ENCODE results near the gene SKIL. TPM values are rescaled to one million over a fixed set of nuclear protein-coding genes. Genes with fewer than 3 reads are reported as not detected.

The SKIL gene
- polyA plus RNA-seq, 3 donors: 37.6 to 48.4 (median 45.8) TPM

DNA sequence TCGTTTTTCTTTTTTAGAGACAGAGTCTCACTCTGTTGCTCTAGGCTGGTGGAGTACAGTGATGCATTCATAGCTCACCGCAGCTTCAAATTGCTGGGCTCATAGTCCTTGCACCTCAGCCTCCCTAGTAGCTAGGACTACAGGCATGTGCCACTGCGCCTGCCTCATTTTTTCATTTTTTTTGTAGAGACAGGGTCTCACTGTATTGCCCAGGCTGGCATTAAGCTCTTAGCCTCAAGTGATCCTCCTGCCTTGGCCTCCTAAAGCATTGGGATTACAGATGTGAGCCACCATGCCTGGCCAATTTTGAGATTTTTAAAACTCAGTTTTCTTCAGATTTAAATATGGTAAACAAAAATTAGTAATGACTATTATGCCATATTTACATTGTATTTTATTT, 29.0 kb downstream of the SKIL start:
- no peak for DNase-seq (ENCODE audit: low read depth in 3 of 3, low spot score in 2 of 3)

DNA sequence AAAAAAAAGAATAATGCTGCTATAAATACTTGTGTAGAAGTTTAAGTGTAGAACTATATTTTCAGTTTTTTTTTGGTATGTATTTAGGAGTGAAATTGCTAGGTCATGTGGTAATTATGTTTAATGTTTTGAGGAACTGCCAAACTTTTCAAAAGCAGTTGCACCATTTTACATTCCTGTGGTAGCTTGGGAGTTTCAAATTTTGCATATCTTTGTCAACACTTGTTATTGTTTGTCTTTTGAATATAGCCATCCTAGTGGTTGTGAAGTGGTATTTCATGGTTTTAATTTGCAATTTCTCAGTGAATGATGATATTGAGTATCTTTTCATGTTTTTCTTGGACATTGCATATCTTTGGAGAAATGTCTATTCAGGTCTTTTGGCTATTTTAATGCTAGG, 30.4 kb downstream of the SKIL start:
- no peak for DNase-seq (ENCODE audit: low read depth in 3 of 3, low spot score in 2 of 3)

DNA sequence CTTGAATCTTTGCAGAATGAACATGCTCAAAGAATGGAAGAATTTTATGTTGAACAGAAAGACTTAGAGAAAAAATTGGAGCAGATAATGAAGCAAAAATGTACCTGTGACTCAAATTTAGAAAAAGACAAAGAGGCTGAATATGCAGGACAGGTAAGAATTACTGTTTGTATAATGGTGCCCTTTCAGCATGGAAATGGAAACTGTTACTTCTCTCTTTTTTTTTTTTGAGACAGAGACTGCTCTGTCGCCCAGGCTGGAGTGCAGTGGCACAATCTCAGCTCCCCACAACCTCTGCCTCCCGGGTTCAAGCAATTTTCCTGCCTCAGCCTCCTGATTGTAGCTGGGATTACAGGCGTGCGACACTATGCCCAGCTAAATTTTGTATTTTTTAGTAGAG, 33.6 kb downstream of the SKIL start:
- DNase-seq (ENCODE audit: low read depth in 3 of 3, low spot score in 2 of 3): no peak

DNA sequence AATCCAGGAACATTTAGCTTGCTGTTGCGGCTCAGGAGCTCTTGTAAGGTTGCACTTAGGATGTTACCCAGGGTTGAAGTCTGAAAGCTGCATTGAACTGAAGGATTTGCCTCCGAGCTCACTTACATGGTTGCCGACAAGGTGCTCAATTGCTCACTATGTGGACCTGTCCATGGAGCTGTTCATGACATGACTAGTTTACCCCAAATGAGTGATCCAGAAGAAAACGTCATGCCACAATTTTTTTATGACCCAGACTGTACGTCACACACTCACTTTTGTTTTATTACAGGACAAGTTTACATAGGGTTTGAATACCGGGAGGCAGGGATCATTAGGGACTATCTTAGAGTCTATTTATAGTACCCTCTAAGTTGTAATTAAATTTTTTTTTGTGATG, 40.2 kb downstream of the SKIL start:
- no peak for DNase-seq (ENCODE audit: low read depth in 3 of 3, low spot score in 2 of 3)

DNA sequence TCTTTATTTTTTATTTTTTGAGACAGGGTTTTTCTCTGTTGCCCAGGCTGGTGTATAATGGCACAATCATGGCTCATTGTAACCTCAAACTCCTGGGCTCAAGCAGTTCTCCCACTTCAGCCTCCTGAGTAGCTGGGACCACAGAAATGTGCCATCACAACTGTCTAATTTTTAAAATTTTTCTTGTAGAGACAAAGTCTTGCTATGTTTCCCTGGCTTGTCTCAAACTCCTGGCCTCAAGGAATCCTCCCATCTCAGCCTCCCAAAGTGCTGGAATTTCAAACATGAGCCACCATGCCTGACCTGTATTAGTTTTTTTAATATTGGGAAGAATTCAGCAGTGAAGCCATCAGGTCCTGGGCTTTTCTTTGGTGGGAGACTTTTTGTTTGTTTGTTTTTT, 47.6 kb downstream of the SKIL start:
- DNase-seq (ENCODE audit: low read depth in 3 of 3, low spot score in 2 of 3): no peak

DNA sequence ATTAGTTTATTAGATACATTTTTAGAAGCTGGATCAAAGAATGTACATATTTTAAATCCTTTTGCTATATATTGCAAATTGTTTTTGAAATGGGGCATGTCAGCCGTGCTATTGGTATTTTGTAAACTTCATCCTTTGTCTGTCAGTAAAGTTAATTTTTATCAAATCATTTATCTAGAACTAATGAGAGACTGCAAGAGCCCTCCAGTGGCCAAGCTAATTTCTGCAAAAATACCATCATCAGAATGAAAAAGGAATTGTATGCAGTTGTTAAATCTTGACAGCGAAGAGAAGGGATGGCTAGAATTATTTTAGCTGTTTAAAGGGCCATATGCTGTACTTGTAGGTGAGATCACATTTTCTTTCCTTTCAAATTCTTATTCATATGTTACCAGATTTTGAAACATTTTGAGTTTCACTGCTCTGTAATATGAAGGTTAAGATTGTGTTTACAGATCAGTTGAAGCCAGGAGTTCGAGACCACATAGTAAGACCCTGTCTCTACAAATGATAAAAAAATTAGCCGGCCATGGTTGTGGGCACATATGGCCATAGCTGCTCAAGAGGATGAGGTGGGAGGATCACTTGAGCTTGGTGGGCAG, 53.0 kb downstream of the SKIL start:
- DNase-seq (ENCODE audit: low read depth in 3 of 3, low spot score in 2 of 3): no peak

DNA sequence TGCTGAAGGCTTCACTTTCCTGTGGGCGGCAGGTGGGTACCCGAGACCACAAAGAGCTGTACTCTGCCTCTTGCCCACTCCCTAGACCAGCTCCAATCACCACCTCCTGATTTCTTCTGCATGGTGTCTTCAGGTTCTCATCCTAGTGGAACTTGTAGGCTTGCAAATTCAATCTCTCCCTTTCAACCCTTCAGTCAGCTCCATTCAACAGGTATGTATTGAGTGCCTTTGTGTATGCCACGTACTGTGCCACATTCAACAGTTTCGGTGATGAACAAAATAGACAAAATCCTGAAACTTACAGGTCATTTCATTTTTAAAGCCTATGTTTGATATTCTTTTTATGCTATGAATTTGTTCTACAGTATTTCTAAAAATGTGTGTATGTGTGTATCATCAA, 55.8 kb downstream of the SKIL start:
- no peak for DNase-seq (ENCODE audit: low read depth in 3 of 3, low spot score in 2 of 3)

DNA sequence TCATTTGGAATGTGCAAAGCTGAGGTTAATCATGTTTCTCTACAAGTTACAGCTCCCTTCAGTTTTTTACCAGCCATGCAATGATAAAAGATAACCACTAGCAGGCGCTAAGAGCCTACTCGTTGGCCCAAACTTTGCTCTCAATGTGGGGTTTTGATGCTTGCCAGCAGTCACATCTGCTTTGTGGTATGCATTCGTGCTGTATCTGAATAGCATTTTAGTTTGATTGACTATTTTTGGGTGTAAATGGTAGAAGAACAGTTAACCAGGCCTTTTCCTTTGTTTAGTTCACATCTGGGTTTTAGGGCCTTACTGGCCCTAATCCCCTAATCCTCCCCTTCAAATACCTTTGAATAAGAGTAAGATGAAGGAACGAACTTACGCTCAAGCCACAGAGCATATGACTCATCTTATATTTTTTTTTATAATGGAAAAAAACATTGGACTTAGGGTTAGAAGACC, 56.7 kb downstream of the SKIL start:
- DNase-seq (ENCODE audit: low read depth in 3 of 3, low spot score in 2 of 3): peak in 1 of 3 donors; percentile 60

DNA sequence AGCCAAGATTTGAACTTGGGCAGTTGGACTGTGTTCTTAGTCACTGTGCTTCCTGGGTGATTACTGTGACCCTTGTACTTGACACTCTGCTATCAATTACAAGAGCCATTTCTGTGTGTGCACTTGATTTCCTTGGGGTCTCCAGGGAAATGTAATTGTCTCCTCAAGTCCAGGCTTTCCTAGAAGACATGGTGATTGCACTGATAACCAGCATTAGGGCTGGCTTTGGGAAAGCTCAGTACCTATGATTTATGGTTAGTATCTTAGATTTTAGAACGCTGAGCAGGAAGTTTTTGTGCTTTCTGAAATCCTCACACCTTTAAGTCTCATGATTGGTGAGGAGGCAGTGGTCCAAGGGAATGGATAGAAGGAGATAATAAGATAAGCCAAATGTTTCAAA, 59.6 kb downstream of the SKIL start:
- no peak for DNase-seq (ENCODE audit: low read depth in 3 of 3, low spot score in 2 of 3)

DNA sequence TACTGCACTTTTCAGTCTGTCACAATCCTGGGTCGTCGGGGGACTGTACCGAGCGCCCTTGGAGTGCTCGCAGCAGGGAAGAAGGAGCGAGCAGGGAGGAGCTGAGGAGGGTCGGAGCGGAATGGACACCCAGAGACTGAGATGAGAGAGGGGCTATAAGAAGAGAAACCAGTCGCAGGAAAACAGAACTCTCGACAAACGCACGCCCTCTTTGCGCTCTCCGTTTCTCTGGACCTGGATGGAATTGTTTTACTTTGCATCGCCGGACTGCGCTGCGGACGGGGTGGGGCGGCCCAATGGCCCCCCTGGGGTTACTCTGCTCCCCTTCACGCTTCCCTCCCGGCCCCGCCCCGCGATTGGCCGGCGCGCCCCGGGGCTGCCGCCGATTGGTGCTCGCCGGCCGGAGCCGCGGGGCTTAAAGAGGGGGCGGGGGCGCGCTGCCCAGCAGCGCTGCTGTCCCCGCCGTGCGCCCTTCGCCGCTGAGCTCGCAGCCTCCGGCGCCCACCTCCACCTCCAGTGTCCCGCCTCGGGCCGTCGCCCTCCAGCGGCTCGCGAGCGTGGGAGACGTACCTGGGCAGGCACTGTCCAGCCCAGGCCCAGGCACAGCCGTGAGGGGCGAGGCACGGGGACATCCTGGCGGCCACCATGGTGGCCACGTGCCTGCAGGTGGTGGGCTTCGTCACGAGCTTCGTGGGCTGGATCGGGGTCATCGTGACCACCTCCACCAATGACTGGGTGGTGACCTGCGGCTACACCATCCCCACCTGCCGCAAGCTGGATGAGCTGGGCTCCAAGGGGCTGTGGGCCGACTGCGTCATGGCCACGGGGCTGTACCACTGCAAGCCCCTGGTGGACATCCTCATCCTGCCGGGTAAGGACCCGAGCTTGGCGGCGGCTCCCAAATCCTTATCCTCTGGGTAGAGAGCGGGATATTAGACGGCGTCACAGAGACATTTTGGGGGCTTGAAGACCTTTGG, 61.2 kb downstream of the SKIL start, which contains the start of gene CLDN11:
TSS of gene CLDN11 (plus strand) at position 447 of the 977 bp plus-strand sequence. CDS start at position 646, 199 bp downstream.
- no peak for DNase-seq (ENCODE audit: low read depth in 3 of 3, low spot score in 2 of 3)

DNA sequence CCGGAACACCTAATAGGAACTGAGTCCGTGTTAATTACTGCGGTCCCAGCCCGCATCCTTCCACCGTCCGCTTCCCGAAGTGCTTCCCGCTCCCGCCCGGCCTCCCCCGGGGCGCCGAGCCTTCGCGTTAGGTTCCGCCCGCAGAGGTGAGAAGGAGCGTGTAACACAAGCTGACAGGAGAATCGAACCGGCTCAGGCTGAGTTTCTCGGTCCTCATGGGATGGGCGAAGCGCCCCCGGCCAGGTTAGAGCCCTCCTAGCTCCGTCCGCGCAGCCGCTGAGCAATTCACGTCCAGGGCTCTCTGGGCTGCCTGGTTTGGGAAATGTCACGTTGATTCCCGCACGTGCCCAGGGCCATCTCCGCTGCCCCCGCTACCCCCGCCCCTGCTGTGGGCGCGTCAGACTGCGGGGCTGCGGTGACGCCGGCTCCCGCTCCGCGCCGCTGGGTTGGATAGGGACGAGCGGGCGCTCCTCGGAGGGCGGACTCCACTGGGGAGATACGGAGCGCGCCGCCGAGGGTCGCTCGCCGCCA, 62.1 kb downstream of the SKIL start:
- no peak for DNase-seq (ENCODE audit: low read depth in 3 of 3, low spot score in 2 of 3)

DNA sequence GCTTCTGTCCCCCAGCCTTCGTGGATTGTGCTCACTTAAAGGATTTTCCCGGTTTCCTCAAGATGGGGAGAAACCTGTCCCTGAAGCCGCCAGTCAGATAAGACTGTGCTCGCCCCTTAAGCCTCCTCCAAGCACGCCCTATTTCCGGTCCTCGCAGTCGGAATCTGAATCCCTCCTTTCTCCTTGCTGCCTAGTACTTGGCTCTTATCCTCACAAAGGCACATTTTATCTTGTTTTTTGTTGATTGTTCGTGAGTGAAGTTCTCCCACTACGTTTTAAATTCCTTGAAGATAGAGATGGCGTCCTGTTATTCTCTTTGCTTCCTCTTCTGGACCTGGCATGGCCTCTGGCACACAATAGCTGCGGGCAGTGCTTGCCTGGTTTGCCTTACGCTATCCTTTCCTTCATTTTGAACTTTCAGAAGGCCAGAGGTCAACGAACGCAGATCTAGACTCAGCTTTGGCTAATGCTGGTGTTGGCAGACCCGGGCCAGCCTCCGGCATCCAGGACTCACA, 62.8 kb downstream of the SKIL start:
- no peak for DNase-seq (ENCODE audit: low read depth in 3 of 3, low spot score in 2 of 3)

DNA sequence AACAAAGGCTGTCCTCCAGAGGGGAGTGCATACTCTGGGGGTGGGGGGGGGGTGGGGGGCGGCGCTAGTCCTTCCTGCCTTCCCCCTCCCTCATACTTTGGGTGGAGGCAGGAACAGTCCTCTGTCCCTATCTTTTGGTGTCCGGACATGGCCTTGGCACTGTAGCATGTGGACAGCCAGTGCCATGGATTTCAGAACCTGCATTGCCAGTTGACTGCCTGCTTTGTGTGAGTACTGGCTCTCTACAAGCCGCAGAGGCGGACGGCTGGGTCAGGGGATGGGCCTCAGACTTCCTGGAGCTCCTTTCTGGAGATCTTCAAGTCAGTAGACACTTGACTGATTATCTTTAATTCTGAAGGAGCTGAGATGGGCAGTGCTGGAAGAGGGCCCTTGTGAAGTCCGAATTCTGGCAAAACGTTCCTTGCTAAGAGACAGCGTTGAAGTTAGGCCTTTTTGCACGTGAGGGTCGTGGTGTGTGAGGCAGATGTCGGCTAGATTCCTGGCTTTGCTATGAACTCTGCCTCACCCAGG, 63.7 kb downstream of the SKIL start:
- no peak for DNase-seq (ENCODE audit: low read depth in 3 of 3, low spot score in 2 of 3)

DNA sequence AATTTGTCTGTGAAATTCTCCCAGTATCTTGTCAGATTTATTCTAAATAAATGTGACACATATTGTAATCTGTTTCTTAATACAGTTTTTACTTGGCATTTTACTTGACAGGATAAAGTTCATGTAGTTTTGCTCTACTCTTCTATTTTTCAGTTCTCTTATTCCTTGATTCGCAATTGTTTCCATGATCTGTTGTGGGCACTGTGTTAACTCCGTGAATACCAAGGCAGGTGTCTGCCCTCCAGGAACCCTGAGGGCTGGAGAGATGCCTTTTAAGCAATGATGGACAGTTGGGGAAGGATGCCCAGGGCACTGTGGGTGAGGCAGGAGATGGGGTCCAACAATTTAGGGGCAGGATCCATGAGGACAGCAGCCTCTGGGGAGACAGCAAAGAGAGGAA, 64.2 kb downstream of the SKIL start:
- no peak for DNase-seq (ENCODE audit: low read depth in 3 of 3, low spot score in 2 of 3)

DNA sequence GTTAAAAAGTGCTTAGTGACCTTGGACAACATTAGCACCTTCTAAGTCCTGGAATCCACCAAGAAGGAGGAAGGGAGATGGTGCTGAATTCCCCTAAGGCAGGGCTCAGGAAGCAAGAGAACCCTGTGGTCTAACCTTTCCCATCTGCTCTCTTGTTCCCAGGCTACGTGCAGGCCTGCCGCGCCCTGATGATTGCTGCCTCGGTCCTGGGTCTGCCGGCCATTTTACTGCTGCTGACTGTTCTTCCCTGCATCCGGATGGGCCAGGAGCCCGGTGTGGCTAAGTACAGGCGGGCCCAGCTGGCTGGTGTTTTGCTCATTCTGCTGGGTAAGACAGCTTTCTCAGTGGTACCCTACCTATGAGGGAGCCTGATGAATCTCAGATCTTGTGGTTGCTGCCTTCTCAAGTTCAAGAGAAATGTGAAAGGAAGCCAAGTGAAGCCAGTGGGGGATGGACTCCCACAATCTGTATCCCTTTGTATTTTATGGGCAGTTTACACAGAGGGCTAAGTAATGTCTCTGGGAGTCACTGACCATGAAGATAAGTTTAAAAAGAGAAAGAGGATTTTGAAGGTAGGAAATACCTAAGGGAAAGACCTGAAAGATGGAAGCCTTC, 65.6 kb downstream of the SKIL start:
- no peak for DNase-seq (ENCODE audit: low read depth in 3 of 3, low spot score in 2 of 3)

DNA sequence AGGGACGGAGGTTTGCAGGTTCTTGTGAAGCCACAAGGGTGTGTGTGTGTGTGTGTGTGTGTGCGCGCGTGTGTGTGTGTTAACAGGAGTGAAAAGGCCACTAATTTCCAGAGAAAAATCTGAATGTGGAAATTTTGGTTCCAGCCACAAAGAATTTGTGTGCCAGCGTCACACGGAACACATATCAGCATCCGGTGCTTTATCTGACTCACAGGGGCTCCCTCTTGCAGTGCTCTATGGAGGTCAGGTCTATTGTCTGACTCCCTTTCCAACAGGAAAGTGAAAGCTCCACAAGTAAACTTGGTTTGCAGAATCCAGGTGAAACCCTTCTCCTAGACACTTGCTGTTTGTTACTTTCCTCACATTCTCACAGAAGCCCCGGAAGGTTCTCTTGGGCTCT, 67.4 kb downstream of the SKIL start:
- DNase-seq (ENCODE audit: low read depth in 3 of 3, low spot score in 2 of 3): no peak

DNA sequence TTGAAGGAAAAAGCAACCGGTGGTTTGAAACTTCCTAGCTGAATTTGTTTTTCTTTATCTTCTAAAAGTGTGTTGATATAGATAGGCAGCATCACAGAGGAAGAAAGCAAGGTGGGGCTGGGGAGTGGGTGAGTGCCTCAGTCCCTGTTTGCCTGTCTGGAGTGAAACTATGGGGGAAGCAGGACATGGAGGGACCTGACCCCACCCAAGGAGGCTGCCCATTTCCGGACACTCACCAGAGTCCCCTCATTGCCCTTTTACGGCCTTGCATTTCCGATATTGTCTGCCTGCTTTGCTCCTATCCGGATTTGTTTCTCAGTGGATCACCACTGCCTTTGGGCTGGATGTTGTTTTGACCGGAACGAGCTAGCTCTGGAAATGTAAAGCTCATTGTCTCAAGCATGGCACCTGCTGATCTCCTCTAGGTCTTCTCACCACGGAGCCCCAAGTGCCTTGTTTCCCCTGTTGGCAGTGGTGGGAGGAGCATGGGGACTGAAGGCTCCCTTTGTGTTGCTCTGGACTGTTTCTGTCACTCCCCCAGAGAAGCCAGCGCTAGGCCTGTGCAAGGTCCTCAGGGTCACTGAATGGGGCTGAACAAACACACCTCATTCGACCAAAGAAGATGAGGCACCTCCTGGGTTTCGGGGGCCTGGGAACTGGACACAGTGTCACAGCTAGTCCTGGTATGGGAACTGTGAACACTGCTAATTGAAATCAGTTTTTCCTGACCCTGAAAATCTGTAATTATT, 68.2 kb downstream of the SKIL start:
- DNase-seq (ENCODE audit: low read depth in 3 of 3, low spot score in 2 of 3): no peak

DNA sequence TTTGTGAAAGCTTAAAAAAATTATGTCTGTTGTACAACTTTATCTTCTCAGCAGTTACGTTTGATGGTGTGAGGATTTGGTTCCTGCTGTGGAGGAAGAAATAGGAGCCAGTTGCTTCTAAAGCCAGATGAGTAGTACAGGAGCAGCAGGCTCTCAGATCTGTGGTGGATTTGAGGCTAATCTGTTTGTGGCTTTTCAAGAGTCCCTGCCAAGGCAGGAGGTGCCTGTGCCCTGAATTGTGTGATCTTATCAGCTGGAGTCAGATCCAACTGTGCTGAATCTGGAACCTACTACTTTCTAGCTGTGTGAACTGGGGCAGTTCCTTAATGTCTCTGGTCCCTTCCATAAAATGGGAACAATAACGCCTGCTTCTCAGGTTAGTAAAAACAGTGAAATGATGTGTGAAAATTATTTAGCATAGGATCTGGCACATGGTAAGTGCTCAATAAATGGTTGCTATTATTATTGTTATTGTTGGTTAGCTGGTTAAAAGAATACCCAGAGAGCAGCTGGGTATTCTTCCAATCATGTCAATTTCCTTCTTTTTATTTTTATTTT, 68.8 kb downstream of the SKIL start:
- no peak for DNase-seq (ENCODE audit: low read depth in 3 of 3, low spot score in 2 of 3)

DNA sequence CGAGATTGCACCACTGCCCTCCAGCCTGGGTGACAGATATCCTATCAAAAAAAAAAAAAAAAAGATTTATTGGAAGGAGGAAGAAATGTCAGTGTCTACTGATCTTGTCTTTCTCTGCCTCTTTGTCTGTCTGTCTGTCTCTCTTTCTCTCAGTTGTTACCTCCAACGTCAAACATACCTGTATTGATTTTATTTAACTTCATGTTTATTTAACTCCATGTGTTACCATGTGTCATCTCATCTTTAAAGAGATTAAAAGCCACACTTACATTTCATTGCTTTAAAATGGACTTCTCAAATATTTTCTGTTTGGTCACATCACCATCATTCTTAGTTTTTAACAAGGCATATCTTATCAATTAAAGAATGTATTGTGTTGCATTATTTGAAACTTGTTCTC, 70.6 kb downstream of the SKIL start:
- no peak for DNase-seq (ENCODE audit: low read depth in 3 of 3, low spot score in 2 of 3)

DNA sequence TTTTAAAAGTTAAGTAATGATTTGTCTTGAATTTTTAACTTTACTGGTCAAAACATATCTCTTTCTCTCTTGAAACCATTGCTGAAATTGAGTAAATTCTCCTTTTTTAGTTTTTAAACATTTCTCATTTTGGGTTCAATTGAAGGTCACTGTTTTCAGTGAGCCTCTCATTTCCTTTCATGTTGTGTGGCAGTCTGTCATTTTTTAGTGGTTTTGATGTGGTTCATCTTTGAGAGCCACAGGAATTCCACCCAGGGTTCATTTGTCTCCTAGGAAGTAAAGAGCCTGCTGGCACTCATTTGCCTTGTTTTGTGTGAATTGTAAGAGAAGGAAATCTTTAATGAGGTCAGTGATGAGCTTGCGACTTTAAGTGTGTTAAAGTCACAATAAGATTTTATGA, 71.5 kb downstream of the SKIL start:
- DNase-seq (ENCODE audit: low read depth in 3 of 3, low spot score in 2 of 3): no peak
